HepG2 (cell line): ENCODE measurements around the gene DDX20. TPM values are rescaled to one million over a fixed set of nuclear protein-coding genes. Genes with fewer than 3 reads are reported as not detected.

Source experiments
- BCL3 ChIP-seq: sonication (generic); formaldehyde crosslinking; IDR thresholded peaks from 2 replicates; pipeline ENCODE4 v1.5.1; 2020; ENCODE audit warnings: mild to moderate bottlenecking, missing genetic modification reagents, moderate library complexity
- BCL6 ChIP-seq: IDR thresholded peaks from 2 replicates; pipeline ENCODE4 v1.6.1; 2016; ENCODE audit warnings: missing genetic modification reagents, missing compliant biosample characterization
- CC2D1A ChIP-seq: sonication (generic); formaldehyde crosslinking; IDR thresholded peaks from 2 replicates; pipeline ENCODE4 v1.8.1; 2023; ENCODE audit warnings: mild to moderate bottlenecking, missing genetic modification reagents
- ETV6 ChIP-seq: sonication (generic); formaldehyde crosslinking; conservative IDR thresholded peaks from 2 replicates; pipeline ENCODE4 v1.4.0; 2020; ENCODE audit warnings: missing genetic modification reagents
- FOXO1 ChIP-seq: sonication (generic); formaldehyde crosslinking; IDR thresholded peaks from 2 replicates; pipeline ENCODE4 v1.4.0; 2020; ENCODE audit warnings: missing genetic modification reagents
- KLF12 ChIP-seq: sonication (generic); formaldehyde crosslinking; IDR thresholded peaks from 2 replicates; pipeline ENCODE4 v1.4.0; 2020; ENCODE audit warnings: missing genetic modification reagents, borderline replicate concordance
- MTF2 ChIP-seq: sonication (generic); formaldehyde crosslinking; IDR thresholded peaks from 2 replicates; pipeline ENCODE4 v1.5.0; 2020; ENCODE audit warnings: missing genetic modification reagents, borderline replicate concordance
- MYPOP ChIP-seq: sonication (generic); formaldehyde crosslinking; IDR thresholded peaks from 2 replicates; pipeline ENCODE4 v1.8.1; 2023; ENCODE audit warnings: mild to moderate bottlenecking, moderate library complexity, missing genetic modification reagents
- NR0B2 ChIP-seq: sonication (generic); formaldehyde crosslinking; IDR thresholded peaks from 2 replicates; pipeline ENCODE4 v1.4.0; 2020; ENCODE audit warnings: mild to moderate bottlenecking, missing genetic modification reagents
- PITX1 ChIP-seq: sonication (generic); formaldehyde crosslinking; IDR thresholded peaks from 2 replicates; pipeline ENCODE4 v1.5.1; 2020; ENCODE audit warnings: mild to moderate bottlenecking, missing genetic modification reagents
- POGZ ChIP-seq: sonication (generic); formaldehyde crosslinking; IDR thresholded peaks from 2 replicates; pipeline ENCODE4 v1.4.0; 2020; ENCODE audit warnings: mild to moderate bottlenecking, missing genetic modification reagents
- TFAP4 ChIP-seq: sonication (generic); IDR thresholded peaks from 2 replicates; pipeline ENCODE4 v1.6.1; 2016; ENCODE audit warnings: low read depth, borderline replicate concordance
- TFE3 ChIP-seq: IDR thresholded peaks from 2 replicates; pipeline ENCODE4 v1.6.1; 2016
- TIGD3 ChIP-seq: sonication (generic); formaldehyde crosslinking; IDR thresholded peaks from 2 replicates; pipeline ENCODE4 v1.5.1; 2020; ENCODE audit warnings: mild to moderate bottlenecking, missing genetic modification reagents, borderline replicate concordance
- XRCC5 ChIP-seq: fragments of 200-400 bp; formaldehyde crosslinking; optimal IDR thresholded peaks from 2 replicates; pipeline ENCODE3; 2017; ENCODE audit warnings: mild to moderate bottlenecking, low read length
- ZBTB43 ChIP-seq: sonication (generic); formaldehyde crosslinking; conservative IDR thresholded peaks from 2 replicates; pipeline ENCODE4 v1.4.0; 2020; ENCODE audit warnings: missing genetic modification reagents
- ZKSCAN8 ChIP-seq: IDR thresholded peaks from 2 replicates; pipeline ENCODE4 v1.6.1; 2016; ENCODE audit warnings: borderline replicate concordance, missing genetic modification reagents, missing compliant biosample characterization
- ZNF124 ChIP-seq: sonication (generic); formaldehyde crosslinking; IDR thresholded peaks from 2 replicates; pipeline ENCODE4 v1.4.0; 2020; ENCODE audit warnings: missing genetic modification reagents
- ZNF251 ChIP-seq: sonication (generic); formaldehyde crosslinking; IDR thresholded peaks from 2 replicates; pipeline ENCODE4 v1.9.0; 2021; ENCODE audit warnings: mild to moderate bottlenecking, missing genetic modification reagents
- ZNF746 ChIP-seq: sonication (generic); formaldehyde crosslinking; IDR thresholded peaks from 2 replicates; pipeline ENCODE4 v1.8.0; 2022; ENCODE audit warnings: mild to moderate bottlenecking, missing genetic modification reagents
- ZNF780A ChIP-seq: sonication (generic); formaldehyde crosslinking; IDR thresholded peaks from 2 replicates; pipeline ENCODE4 v1.8.0; 2022; ENCODE audit warnings: mild to moderate bottlenecking, missing genetic modification reagents, moderate library complexity
- polyA plus RNA-seq, 8 experiments: library from polyadenylated mRNA; depleted of rRNA in 3 of 8; stranded (reverse) in 7 of 8; unstranded in 1 of 8; fragments of >200 nt; fragmentation: Illumina TruSeq in 4 of 8; extraction: Trizol in 4 of 8; gene quantifications; 2 replicates each; pipeline versions ENCODE4 v1.2.1 to v1.2.3, GENCODE V29; 2011 to 2016; ENCODE audit warnings: low read depth in 4 of 8, missing spikeins in 1 of 8, mixed read lengths in 1 of 8; ENCODE audit not compliant: insufficient read depth in 1 of 8
- total RNA-seq, 5 experiments: library from RNA; depleted of rRNA; stranded (reverse); fragments of >200 nt; fragmentation: Illumina TruSeq; extraction: Trizol; gene quantifications; 2 replicates each; pipeline ENCODE4 v1.2.3, GENCODE V29; 2016; ENCODE audit warnings: low read depth in 1 of 5

Gene DDX20
- total and polyA plus RNA-seq, 2 of the 13 experiments (the other 11 are each of a cell fraction or from before 2014, with no cell fraction given): 4.0 to 14.3 TPM

GRCh38 chr1:111739194-111739924, 16.3 kb upstream of the DDX20 start, which contains the start of gene INKA2 (continued):
- TF ChIP-seq NR0B2 (CRISPR knock-in tag) (peak; percentile 86), ETV6 (CRISPR knock-in tag) (peak; percentile 40; the same call in 1 of the 2 replicates), MTF2 (CRISPR knock-in tag) (no peak), CC2D1A (CRISPR knock-in tag) (no peak), PITX1 (CRISPR knock-in tag) (peak; percentile 82), TFAP4 (peak; percentile 31; the same call in 1 of the 2 replicates), ZNF251 (CRISPR knock-in tag) (no peak; the same call in 1 of the 2 replicates), POGZ (peak; percentile 52), FOXO1 (peak; percentile 25; the same call in 1 of the 2 replicates), ZKSCAN8 (CRISPR knock-in tag) (0 out of 2 replicates have a peak, but pooled peaks have one; percentile 21), ZBTB43 (peak; percentile 86), ZNF124 (CRISPR knock-in tag) (peak; percentile 61), BCL6 (CRISPR knock-in tag) (peak; percentile 45), TFE3 (CRISPR knock-in tag) (peak; percentile 89), BCL3 (CRISPR knock-in tag) (peak; percentile 42), KLF12 (CRISPR knock-in tag) (peak; percentile 36; the same call in 1 of the 2 replicates), XRCC5 (peak; percentile 8), ZNF746 (peak; percentile 41), ZNF780A (0 out of 2 replicates have a peak, but pooled peaks have one; percentile 26), TIGD3 (CRISPR knock-in tag) (peak; percentile 85; the same call in 1 of the 2 replicates), MYPOP (peak; percentile 98)
